ENCODE data around the gene PRKCA.
"Not testable (repeated sequence)": the region's sequence is repeated elsewhere in the genome, so short reads cannot be mapped to it uniquely, and the experiment has no call there.

The PRKCA gene

DNA sequence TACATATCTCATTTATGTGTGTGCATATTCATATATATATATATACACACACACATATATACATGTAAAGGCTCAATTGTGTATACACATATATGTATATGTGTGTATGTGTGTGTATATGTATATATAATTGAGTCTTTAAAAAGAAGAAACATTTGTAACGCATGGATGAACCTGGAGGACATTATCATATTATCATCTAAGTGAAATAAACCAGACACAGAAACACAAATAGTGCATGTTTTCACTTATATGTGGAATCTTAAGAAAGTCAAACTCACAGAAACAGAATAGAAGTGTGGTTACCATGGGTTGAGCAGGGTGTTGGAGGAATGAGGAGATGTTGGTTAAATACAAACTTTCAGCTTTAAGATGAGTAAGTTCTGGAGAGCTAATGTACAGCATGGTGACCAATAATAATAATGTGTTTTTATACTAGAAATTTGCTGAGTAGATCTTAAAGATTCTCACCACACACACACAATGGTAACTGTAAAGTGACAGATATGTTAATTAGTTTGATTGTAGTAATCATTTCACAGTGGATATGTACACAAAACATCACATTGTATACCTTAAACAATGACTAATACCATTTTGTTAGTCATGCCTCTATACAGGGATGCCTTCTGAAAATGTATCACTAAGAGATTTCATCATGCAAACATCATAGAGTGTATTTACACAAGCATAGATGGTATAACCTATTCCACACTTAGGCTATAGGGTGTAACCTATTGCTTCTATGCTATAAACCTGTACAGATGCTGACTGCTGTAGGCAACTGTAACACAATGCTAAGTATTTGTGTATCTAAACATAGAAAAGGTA lies 399.9 kb downstream of the PRKCA start:
- no peak overlapping the region for H3K9ac ChIP-seq (ENCODE audit: low read length)
- H3K36me3 ChIP-seq (ENCODE audit: control insufficient read depth, insufficient read depth, low read length), result no peaks in the 10 kb centered on the region
- H3K4me3 ChIP-seq (ENCODE audit: low read length), result no peak overlapping the region
- no peaks in the 10 kb centered on the region for H3K9me3 ChIP-seq (ENCODE audit: control insufficient read depth, low read length)
- H3K27me3 ChIP-seq (ENCODE audit: control insufficient read depth, insufficient read depth, low read length), result no peaks in the 10 kb centered on the region
- H3K4me1 ChIP-seq (ENCODE audit: control insufficient read depth, insufficient read depth, low read length), result no peaks in the 10 kb centered on the region

DNA sequence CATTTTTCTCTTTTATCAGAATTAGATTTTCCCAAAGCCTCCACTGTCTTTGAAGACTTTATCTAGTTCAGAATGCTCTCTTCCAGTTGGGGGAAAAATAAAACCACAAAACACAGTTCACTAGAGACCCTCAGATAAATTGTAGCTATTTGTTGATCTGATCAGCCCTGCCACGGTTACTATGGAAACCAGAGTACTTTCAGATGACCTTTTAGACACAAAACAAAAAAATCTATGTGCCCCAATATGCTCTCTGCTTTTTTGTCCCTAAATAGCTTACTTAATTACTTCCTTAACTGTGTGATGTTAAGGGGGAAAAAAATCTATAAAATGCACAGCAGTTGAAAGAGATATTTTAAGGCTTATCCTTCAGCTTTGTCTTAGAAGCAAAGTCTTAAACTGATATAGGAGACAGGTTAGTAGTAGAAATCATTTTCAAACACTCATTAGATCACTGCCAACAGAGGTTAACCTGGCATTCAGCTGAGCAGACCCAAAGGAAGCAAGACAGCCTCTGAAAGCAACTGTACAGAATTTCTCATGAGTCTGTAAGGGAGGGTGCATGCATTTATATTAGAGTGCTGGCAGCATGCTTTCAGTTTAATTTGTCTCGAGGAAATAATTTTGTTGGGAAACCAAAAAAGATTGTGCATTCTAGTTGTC lies 402.6 kb downstream of the PRKCA start:
- no peaks in the 10 kb centered on the region for H3K4me1 ChIP-seq (ENCODE audit: control insufficient read depth, insufficient read depth, low read length)
- H3K9ac ChIP-seq (ENCODE audit: low read length), result no peak overlapping the region
- H3K36me3 ChIP-seq (ENCODE audit: control insufficient read depth, insufficient read depth, low read length), result no peaks in the 10 kb centered on the region
- H3K9me3 ChIP-seq (ENCODE audit: control insufficient read depth, low read length), result no peaks in the 10 kb centered on the region
- H3K4me3 ChIP-seq (ENCODE audit: low read length), result no peak overlapping the region
- H3K27me3 ChIP-seq (ENCODE audit: control insufficient read depth, insufficient read depth, low read length), result no peaks in the 10 kb centered on the region

DNA sequence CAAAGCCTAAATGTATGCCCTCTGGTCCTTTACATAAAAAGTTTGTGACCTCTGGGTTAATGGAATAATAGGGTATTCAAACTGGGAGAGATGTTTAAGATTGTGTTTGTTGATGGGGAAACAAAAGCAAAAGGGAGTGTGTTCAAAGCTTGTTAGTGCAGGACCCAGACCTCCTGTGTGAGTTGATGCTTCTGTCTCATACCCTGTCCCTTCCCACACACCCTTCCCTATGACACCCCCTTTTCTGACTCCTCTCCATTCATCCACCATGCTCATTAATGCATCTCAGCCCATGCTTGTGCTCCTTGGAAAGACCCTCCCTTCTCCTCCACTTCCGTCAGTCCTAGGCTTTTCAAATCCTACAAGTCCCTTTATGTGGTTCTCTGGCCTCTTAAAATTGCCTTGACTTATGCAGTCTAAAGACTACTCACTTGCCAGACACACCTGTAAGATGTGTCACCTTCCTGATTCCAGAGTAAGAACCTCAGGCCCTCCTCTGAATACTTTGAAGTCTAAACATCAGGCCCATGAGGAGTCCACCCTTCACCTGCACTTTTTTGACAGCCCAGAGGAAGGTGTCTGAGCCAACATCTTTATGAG lies 404.5 kb downstream of the PRKCA start:
- Histone ChIP-seq H3K4me3 (ENCODE audit: low read length) (no peak overlapping the region), H3K27me3 (ENCODE audit: control insufficient read depth, insufficient read depth, low read length) (no peaks in the 10 kb centered on the region), H3K9ac (ENCODE audit: low read length) (no peak overlapping the region), H3K9me3 (ENCODE audit: control insufficient read depth, low read length) (no peaks in the 10 kb centered on the region), H3K36me3 (ENCODE audit: control insufficient read depth, insufficient read depth, low read length) (no peaks in the 10 kb centered on the region), H3K4me1 (ENCODE audit: control insufficient read depth, insufficient read depth, low read length) (peaks cover 4% of the 10 kb centered on the region)

DNA sequence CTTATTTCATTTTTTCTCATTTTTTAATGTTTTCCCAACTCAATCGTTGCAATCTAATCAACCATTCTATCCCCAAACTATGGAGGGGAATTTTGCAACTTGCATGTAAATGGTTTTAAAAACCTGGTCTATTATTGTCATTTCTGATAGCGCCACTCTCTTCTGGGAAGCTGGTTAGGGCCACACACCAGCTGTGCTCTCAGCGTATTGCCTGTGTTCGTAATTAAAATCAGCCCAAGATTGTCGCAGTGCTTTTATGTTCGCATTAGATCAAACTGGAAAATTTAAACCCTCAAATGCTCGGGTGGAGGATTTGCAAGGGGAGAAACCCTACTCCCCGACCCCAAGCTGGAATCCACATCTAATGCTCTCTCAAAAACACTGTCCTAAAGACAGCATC lies 409.0 kb downstream of the PRKCA start:
- no peaks in the 10 kb centered on the region for H3K27me3 ChIP-seq (ENCODE audit: control insufficient read depth, insufficient read depth, low read length)
- H3K36me3 ChIP-seq (ENCODE audit: control insufficient read depth, insufficient read depth, low read length), result no peaks in the 10 kb centered on the region
- H3K9ac ChIP-seq (ENCODE audit: low read length), result peak overlapping the region; percentile 8
- no peak overlapping the region for H3K4me3 ChIP-seq (ENCODE audit: low read length)
- H3K4me1 ChIP-seq (ENCODE audit: control insufficient read depth, insufficient read depth, low read length), result peaks cover 28% of the 10 kb centered on the region
- H3K9me3 ChIP-seq (ENCODE audit: control insufficient read depth, low read length), result no peaks in the 10 kb centered on the region

DNA sequence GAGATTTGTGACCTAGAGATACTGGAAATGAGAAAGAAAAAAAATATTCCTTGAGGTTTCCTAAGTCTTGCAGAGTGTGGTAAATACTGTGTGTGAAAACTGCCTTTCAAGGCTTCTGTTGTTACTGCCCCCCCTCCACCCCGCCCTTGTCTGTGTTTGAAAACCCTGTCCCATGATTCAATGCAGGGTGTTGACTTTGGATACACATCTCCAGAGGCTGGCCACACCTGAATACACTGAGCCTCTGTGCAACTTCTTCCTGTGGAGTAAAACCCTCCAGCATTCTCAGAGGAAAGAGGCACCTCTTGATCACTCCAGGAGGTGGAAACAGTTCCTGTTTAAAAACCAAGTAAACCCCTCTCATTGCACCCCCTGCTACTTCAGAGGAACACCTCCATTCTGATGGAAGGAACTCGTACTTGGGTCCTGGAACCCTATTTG lies 409.5 kb downstream of the PRKCA start:
- Histone ChIP-seq H3K9ac (ENCODE audit: low read length) (peak overlapping the region; percentile 40), H3K9me3 (ENCODE audit: control insufficient read depth, low read length) (no peaks in the 10 kb centered on the region), H3K4me3 (ENCODE audit: low read length) (no peak overlapping the region), H3K36me3 (ENCODE audit: control insufficient read depth, insufficient read depth, low read length) (no peaks in the 10 kb centered on the region), H3K27me3 (ENCODE audit: control insufficient read depth, insufficient read depth, low read length) (no peaks in the 10 kb centered on the region), H3K4me1 (ENCODE audit: control insufficient read depth, insufficient read depth, low read length) (peaks cover 28% of the 10 kb centered on the region)

DNA sequence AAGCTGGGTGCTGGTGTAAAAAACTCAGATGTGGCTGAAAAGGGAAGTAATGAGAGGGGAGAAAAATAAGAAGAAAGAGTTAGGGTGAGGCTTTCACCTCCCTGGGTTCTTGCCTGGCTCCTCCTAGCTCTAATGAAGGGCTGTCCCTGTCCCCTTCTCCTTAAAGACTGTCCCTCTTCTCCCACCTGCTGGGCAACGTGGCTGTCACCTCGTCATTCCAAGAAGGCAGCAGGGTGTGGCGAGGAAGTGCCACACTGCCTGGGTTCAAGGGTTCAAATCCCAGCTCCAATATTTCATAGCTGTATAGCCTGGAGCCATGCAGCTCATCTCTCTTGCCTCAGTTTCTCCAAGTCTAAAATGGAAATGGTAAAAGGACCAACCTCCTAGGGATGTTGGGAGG lies 410.0 kb downstream of the PRKCA start:
- Histone ChIP-seq H3K9me3 (ENCODE audit: control insufficient read depth, low read length) (no peaks in the 10 kb centered on the region), H3K4me1 (ENCODE audit: control insufficient read depth, insufficient read depth, low read length) (peaks cover 28% of the 10 kb centered on the region), H3K36me3 (ENCODE audit: control insufficient read depth, insufficient read depth, low read length) (no peaks in the 10 kb centered on the region), H3K27me3 (ENCODE audit: control insufficient read depth, insufficient read depth, low read length) (no peaks in the 10 kb centered on the region), H3K4me3 (ENCODE audit: low read length) (no peak overlapping the region), H3K9ac (ENCODE audit: low read length) (peak overlapping the region; percentile 40)

DNA sequence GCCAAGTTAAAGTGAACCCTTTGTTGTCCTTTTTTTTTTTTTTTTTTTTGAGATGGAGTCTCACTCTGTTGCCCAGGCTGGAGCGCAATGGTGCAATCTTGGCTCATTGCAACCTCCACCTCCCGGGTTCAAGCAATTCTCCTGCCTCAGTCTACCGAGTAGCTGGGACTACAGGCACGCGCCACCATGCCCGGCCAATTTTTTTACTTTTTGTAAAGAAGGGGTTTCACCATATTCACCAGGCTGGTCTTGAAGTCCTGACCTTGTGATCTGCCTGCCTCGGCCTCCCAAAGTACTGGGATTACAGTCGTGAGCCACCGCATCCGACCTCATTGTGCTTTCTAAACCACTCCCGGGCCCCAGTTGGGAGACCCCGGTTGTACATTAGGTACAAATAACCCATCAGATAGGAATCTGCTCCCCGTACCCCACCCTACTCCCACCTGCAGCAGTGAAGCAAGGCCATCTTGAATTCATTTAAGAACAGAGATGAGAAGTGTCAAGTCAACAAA lies 410.7 kb downstream of the PRKCA start:
- not testable (repeated sequence) for H3K9ac ChIP-seq (ENCODE audit: low read length); H3K4me3 ChIP-seq (ENCODE audit: low read length); H3K27me3 ChIP-seq (ENCODE audit: control insufficient read depth, insufficient read depth, low read length); H3K36me3 ChIP-seq (ENCODE audit: control insufficient read depth, insufficient read depth, low read length); H3K9me3 ChIP-seq (ENCODE audit: control insufficient read depth, low read length)
- H3K4me1 ChIP-seq (ENCODE audit: control insufficient read depth, insufficient read depth, low read length), result peaks cover 28% of the 10 kb centered on the region

DNA sequence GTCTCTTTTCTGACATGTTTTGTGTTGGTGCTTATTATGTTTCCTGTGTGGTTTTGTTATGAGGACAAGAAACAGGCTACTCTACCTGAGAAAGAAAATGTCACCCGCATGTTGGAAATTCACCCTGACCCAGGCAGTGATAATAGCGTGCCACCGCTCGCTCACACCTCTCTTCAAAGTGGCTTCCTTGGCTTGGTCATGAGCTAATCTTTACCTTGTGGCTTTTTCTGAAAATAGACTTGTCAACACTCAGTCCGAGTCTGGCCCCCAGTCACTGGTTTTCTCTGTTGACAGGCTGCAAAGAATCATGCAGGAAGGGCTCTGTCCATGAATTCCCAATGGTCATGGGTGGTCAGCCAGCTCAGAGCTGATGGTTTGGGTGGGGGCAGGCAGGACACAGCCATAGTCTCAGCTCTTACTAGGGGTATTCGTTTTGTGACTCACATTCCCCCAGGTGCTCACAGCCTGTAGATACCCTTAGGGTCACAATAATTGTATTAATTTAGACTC lies 411.2 kb downstream of the PRKCA start:
- Histone ChIP-seq H3K9me3 (ENCODE audit: control insufficient read depth, low read length) (no peaks in the 10 kb centered on the region), H3K27me3 (ENCODE audit: control insufficient read depth, insufficient read depth, low read length) (no peaks in the 10 kb centered on the region), H3K36me3 (ENCODE audit: control insufficient read depth, insufficient read depth, low read length) (peaks cover 3% of the 10 kb centered on the region), H3K4me3 (ENCODE audit: low read length) (no peak overlapping the region), H3K9ac (ENCODE audit: low read length) (no peak overlapping the region), H3K4me1 (ENCODE audit: control insufficient read depth, insufficient read depth, low read length) (peaks cover 28% of the 10 kb centered on the region)

DNA sequence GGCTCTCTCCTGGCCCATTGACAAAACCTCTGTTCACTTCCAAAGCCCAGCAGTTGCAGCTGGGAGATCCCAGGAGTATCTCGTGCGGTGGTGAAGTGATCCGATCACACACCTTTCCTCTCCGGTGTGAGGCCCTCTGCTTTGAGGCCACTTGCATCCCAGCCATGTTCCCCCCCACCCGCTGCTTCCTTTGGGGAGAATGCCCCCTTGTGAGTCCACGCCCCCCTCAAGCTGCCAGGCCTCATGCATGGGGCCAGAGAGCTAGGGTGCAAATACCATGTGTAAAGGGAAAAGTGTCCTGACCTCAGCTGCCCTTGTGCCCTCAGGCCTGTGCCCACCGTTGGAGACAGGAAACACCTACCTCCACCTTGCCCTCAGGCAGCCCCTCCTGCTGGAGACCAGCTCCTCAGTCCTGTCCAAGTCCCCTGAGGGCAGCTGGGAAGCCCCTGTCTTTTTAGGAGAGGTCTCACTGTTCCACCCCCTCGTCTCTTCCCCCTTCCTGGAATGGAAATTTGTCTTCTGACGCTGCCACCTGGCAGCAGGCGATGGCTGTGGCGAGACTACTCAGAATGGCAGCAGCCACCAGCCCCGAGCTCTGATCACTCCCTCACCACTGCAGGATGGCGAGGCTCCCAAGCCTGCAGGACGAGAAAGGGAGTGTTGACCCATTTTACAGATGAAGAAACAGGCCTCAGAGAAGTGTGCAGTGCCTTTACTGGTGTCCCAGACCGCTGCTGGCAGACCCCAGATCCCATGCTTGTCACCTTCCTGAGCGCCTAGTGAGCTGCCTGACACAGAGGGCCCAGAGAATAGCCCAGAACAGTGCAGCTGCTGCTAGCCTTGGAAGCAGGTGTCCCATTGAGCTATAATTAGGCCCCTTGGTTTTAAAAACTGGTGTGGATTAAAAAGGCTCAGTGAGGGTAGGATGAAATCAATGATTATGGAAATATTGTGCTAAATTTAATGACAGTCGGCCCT lies 411.9 kb downstream of the PRKCA start:
- H3K36me3 ChIP-seq (ENCODE audit: control insufficient read depth, insufficient read depth, low read length), result peaks cover 8% of the 10 kb centered on the region
- no peak overlapping the region for H3K9ac ChIP-seq (ENCODE audit: low read length)
- no peaks in the 10 kb centered on the region for H3K27me3 ChIP-seq (ENCODE audit: control insufficient read depth, insufficient read depth, low read length)
- peaks cover 28% of the 10 kb centered on the region for H3K4me1 ChIP-seq (ENCODE audit: control insufficient read depth, insufficient read depth, low read length)
- no peaks in the 10 kb centered on the region for H3K9me3 ChIP-seq (ENCODE audit: control insufficient read depth, low read length)
- no peak overlapping the region for H3K4me3 ChIP-seq (ENCODE audit: low read length)

DNA sequence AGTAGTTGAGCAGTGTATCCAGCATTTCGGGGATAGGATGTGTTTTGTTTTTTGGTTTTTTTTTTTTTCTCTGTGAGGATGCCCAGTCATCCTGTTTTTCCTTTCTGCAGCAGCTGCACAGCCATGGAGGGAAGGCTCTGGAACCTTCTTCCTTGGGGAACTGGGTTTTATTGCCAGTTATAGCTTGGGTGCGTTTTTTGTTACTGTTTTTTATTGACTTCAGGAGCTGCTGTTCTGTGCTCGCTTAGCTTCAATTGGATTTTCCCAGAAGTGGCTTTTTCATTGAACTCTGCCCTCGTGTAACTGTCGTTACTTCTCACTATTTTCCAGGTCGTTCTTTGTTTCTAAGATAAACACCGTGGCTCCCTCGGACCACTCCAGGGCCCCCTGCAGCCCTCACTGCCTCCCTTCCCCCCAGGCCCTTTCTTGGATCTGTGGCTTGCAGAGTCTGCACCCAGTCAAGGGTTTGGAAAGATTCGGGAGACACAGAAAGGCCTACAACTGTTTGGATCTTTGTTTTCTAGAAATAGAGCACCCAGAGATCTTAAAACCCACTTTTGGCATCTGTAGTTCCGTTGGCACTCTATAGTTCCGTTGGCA lies 412.8 kb downstream of the PRKCA start:
- Histone ChIP-seq H3K4me3 (ENCODE audit: low read length) (no peak overlapping the region), H3K27me3 (ENCODE audit: control insufficient read depth, insufficient read depth, low read length) (no peaks in the 10 kb centered on the region), H3K9ac (ENCODE audit: low read length) (no peak overlapping the region)

DNA sequence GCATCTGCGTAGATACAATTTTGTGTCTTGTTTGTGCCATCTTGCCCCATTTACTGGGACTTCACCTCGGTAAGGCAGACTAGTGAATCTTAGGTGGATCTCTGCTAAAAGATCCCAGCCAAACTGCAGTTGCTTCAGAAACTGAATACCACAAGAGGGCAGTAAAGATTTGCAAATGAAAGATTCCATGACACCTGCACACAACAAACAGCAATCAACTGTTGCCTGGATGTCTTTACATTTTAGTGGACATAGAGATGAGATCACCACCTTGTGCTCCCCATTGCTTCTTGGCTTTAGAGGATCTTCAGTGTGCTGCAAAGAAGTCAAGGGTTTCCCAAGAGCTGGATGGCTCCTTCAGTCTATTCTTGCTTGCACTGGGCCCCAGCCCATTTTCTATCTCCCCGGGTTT lies 413.3 kb downstream of the PRKCA start:
- Histone ChIP-seq H3K27me3 (ENCODE audit: control insufficient read depth, insufficient read depth, low read length) (no peaks in the 10 kb centered on the region), H3K9ac (ENCODE audit: low read length) (no peak overlapping the region), H3K4me3 (ENCODE audit: low read length) (no peak overlapping the region)

More for the DNA sequence above, 412.8 kb downstream of the PRKCA start:
- peaks cover 8% of the 10 kb centered on the region for H3K36me3 ChIP-seq (ENCODE audit: control insufficient read depth, insufficient read depth, low read length)
- no peaks in the 10 kb centered on the region for H3K9me3 ChIP-seq (ENCODE audit: control insufficient read depth, low read length)
- H3K4me1 ChIP-seq (ENCODE audit: control insufficient read depth, insufficient read depth, low read length), result peaks cover 28% of the 10 kb centered on the region

More for the DNA sequence above, 413.3 kb downstream of the PRKCA start:
- Histone ChIP-seq H3K4me1 (ENCODE audit: control insufficient read depth, insufficient read depth, low read length) (peaks cover 28% of the 10 kb centered on the region), H3K36me3 (ENCODE audit: control insufficient read depth, insufficient read depth, low read length) (peaks cover 8% of the 10 kb centered on the region), H3K9me3 (ENCODE audit: control insufficient read depth, low read length) (no peaks in the 10 kb centered on the region)

All from mucosa of stomach (tissue), 1 donor.